ENCODE data around the gene TOX2.

GRCh38 chr20:43937591-43937990 lies 22.9 kb downstream of the TOX2 start:
- TF ChIP-seq, protein P1, sequence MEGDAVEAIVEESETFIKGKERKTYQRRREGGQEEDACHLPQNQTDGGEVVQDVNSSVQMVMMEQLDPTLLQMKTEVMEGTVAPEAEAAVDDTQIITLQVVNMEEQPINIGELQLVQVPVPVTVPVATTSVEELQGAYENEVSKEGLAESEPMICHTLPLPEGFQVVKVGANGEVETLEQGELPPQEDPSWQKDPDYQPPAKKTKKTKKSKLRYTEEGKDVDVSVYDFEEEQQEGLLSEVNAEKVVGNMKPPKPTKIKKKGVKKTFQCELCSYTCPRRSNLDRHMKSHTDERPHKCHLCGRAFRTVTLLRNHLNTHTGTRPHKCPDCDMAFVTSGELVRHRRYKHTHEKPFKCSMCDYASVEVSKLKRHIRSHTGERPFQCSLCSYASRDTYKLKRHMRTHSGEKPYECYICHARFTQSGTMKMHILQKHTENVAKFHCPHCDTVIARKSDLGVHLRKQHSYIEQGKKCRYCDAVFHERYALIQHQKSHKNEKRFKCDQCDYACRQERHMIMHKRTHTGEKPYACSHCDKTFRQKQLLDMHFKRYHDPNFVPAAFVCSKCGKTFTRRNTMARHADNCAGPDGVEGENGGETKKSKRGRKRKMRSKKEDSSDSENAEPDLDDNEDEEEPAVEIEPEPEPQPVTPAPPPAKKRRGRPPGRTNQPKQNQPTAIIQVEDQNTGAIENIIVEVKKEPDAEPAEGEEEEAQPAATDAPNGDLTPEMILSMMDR (IDR thresholded peaks at IDR 0.05 in 8 of 11, conservative IDR thresholded peaks at IDR 0.05 in 3 of 11) = no peak
- no peak for TF ChIP-seq POLR2A (IDR thresholded peaks at IDR 0.05)
